ENCODE results near the gene SIGMAR1. TPM values are rescaled to one million over a fixed set of nuclear protein-coding genes. Genes with fewer than 3 reads are reported as not detected.

SIGMAR1 gene
- total RNA-seq, 1 donor from 2014 or later: 48.3 TPM

Other genes with a start within 250 kb of the SIGMAR1 start
- 53.9 TPM for gene FAM219A, start 179.2 kb downstream of the SIGMAR1 start, total RNA-seq
- gene DNAI1, start 179.0 kb downstream of the SIGMAR1 start, total RNA-seq: not detected
- not detected for gene ENHO, start 114.8 kb downstream of the SIGMAR1 start, total RNA-seq
- 116 TPM for gene CNTFR, start 48.1 kb downstream of the SIGMAR1 start, total RNA-seq
- gene RPP25L, start 25.7 kb downstream of the SIGMAR1 start, total RNA-seq: 14.8 TPM
- gene DCTN3, start 17.3 kb downstream of the SIGMAR1 start, total RNA-seq: 61.5 TPM
- gene ARID3C, start 8.7 kb downstream of the SIGMAR1 start, total RNA-seq: not detected
- 21.3 TPM for gene GALT, start 8.9 kb upstream of the SIGMAR1 start, total RNA-seq
- 15.6 TPM for gene IL11RA, start 14.4 kb upstream of the SIGMAR1 start, total RNA-seq
- gene CCL27, start 24.9 kb upstream of the SIGMAR1 start, total RNA-seq: not detected
- gene CCL19, start 53.5 kb upstream of the SIGMAR1 start, total RNA-seq: not detected
- gene CCL21, start 72.3 kb upstream of the SIGMAR1 start, total RNA-seq: 18.0 TPM

Data from mesenteric fat pad (tissue), 1 donor.